GM21381 (cell line): ENCODE results near the gene MAP2K2.
"Not testable (repeated sequence)": the region's sequence is repeated elsewhere in the genome, so short reads cannot be mapped to it uniquely, and the experiment has no call there.

Source experiments
- ATAC-seq: cut with Tn5 transposase; IDR thresholded peaks from one replicate; pipeline ENCODE4 v1.9.1; 2021; ENCODE audit warnings: mild to moderate bottlenecking, moderate library complexity; ENCODE audit not compliant: unreplicated experiment

MAP2K2 gene

DNA sequence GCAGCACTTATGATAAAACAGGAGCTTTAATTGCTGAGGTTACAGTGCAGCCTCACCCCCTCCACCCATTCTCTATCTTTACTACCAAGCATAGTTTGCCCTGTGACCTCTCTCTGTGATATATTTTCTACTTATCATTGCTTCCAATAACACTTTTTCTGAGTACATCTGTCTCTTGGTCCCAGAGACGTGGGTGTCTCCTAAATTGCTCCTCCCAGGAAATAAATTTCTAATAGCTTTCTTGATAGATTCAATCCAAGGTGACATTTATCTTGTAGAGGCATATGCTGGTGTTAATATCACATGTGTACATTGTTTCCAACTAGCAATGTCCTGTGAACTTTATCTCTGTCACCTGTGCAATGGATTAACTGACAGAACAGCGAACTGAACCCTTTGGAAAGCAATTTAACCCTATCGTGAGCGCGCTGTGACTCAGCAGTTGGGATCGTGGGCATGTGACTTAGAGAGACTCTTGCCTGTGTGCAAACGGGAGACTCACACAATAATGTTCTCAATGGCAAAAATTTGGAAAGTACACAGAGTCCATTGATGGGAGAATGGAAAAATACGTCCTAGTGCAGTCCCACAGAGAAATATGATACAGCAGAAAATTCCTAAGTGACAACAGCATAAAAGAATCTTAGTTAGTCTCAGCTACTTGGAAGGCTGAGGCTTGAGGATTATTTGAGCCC is 7.0 kb upstream of the MAP2K2 start:
- ATAC-seq = no peak

DNA sequence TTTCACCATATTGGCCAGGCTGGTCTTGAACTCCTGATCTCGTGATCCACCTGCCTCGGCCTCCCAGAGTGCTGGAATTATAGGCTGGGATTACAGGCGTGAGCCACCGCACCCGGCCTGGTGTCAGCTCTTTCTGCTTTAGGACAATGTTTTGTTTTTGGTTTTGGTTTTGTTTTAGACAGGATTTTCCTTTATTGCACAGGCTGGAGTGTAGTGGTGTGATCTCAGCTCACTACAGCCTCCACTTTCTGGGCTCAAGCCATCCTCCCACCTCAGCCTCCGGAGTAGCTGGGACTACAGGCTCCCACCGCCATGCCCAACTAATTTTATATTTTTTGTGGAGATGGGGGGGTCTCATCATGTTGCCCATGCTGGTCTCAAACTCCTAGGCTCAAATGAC is 5.1 kb upstream of the MAP2K2 start:
- ATAC-seq = not testable (repeated sequence)

DNA sequence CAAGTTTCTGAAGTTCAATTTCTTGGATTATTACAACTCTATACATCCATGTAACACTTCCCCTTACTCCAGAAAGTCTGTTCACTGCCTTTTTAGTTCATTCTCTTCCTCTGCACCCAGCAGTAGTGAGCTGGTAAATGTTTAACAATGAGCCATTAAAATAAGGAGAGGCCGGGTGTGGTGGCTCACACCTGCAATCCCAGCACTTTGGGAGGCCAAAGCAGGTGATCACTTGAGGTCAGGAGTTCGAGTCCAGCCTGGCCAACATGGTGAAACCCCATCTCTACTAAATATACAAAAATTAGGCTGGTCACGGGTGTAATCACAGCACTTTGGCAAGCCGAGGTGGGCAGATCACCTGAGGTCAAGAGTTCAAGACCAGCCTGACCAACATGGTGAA is 3.4 kb upstream of the MAP2K2 start:
- not testable (repeated sequence) for ATAC-seq

DNA sequence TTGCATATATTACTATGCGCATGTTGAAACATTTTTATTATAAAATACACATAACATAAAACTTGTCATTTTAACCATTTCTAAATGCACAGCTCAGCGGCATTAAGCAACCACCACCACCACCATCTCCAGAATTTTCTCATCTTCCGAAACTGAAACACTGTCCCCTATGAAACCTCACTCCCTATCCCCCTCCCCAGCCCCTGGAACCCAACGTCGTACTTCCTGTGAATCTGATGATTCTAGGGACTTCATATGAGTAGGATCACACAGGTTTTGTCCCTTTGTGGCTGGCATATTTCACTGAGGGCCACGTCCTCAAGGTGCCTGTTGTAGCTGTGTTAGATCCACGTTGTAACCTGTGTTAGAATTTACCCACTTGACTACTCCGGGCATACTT is 716 bp upstream of the MAP2K2 start:
- ATAC-seq = no peak

DNA sequence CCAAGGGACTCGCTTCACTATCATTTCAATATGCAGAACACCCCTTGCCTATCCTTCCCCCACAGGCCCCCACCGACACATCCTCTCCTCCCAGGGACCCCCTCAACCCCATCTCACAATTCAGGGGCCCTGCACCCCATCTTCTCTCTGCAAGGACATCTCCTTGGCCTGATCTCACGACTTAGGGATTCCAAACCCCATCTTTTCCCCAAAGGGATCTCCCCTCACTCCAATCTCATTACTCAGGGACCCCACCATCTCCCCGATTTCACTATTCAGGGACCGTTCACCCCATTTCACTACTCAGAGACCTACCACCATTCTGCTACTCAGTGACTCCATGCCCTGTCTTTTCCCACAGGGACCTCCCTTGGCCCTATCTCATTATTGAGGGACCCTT is 1.4 kb downstream of the MAP2K2 start:
- no peak for ATAC-seq

DNA sequence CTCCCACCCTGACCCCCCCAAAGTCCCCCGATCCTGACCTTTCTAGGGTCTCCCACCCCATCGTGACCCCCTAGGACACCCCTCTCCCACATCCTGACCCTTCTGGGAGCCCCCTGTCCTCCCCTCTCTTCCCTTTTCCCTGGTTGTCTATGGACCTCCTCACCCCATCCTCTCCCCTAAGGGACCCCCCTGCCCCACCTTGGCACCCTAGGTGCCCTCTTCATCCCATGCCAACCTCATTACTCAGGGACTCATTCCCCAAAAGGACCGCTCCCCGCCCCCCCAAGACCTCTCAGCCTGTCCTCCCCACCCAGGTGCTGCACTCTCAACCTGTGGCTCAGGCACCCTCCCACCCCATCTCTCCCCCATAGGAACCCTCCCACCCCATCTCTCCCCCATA is 2.1 kb downstream of the MAP2K2 start:
- no peak for ATAC-seq

DNA sequence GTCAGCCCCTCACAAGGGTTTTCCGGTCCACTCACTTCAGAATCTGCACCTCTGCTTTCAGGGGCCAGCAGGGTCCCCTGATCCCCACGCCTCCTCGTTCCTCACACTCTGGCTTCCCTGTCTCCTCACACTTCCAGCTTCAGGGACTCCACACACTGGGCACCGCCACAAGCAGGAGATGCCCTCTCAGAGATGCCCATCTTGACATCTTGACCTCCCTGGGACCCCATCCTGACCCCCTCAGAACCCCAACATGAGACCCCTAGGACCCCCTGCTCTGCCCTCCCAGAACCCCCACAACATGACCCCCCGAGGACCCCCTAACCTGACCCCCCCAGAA is 2.7 kb downstream of the MAP2K2 start:
- ATAC-seq = no peak

DNA sequence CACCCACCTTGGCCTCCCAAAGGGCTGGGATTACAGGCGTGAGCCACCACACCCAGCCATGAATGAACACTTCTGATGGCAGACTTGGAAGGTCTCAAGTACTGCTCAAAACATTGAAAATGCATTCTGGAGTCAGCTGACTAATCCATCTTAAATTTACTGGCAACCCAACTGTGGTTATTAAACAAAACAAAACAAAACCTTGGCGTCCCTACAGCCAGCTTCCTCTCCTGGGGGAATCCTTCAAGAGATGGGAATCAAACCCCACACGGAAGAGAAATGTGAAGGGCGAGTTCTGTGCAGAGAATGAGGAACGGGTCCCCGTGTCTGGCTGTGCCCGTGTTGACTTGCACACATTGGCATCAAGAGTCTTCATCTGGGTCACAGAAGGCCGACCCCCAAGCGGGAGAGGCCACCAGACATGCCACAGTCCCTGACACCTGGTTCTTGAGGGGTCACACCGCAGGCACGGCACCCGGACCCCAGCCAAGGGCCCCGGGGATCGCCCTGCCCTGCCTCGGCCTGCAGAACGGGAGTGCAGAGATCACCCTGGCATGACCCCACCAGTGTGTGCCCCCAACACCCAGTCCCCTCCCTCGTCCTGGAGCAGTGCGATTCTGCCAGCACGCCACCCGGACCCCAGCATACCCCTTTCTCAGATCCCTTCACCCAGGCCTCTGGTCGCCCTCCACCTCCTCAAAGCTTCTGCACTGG is 3.2 kb downstream of the MAP2K2 start:
- ATAC-seq = no peak

DNA sequence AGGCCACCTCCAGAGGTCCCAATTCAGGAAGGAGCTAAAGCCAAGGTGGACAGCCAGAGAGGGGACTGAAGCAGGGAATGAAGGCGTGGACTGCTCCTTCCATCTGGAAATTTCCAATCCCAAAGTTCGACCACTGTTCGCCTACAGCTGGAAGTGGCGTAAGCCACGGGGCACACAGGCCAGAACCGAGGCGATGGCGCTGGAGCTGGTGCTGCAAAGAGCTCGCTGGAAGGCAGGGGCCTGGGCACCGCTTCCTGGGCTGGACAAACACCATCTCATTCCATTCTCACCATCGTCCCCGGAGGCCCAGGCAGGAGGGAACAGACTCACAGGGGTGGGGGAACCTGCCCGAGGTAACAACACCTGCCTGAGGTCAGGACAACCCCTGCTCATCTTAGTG is 4.2 kb downstream of the MAP2K2 start:
- no peak for ATAC-seq

DNA sequence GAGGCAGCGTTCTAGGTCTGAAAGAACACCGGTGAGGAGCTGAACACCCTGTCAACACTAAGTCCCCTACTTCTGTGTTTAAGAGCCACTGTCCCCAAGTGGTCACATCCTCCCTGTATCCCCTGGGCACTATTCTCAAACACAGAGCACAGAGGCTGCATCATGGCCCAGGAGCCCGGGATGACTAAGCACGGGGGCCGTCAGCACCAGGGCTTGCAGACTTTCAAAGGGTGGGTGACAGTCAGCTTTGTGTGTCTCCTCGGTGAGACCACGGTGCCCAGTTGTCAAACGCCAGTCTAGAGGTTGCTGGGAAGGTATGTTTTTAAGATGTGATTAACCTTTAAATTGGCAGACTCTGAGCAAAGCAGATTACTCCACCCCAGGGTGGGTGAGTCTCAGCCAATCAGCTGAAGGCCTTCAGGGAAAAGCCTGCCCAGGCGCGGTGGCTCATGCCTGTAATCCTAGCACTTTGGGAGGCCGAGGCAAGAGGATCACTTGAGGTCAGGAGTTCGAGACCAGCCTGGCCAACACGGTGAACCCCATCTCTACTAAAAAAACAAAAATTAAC is 8.0 kb downstream of the MAP2K2 start:
- ATAC-seq = no peak

DNA sequence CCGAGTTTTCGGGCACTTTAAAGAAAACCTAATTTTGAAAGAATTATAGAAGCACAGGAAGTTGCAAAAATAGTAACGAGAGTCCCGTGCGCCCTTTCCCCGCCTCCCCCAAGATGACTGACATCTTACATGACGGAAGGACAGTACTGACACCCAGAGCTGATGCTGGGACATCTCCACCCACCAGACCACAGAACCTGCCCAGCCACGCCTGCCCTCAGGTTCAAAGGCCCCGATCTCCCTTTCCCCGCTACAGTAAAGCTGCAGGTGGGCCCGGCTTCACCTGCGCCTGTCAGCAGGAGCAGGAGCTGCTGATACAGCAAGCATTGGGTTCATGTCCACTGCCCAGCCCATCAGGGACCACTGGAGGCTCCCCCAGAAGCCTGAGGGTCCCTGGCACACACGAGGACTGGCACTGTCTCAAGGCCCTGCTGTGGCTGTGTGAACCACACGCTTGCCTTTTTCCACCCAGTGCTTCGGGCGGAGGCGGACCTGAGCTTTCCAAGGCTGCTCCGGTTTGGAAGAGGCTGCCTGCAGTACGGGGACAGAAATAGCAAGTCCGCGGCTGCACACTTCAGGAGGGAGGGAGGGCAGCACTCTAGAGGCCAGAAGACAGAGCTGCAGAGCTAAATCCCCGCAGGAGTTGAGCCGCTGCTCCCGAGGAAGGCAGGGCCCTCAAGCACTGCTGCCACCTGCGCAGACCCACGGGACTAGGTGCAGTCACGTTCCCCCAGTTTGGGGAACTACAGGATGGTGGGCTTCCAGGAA is 8.7 kb downstream of the MAP2K2 start:
- ATAC-seq = peak; percentile 75

DNA sequence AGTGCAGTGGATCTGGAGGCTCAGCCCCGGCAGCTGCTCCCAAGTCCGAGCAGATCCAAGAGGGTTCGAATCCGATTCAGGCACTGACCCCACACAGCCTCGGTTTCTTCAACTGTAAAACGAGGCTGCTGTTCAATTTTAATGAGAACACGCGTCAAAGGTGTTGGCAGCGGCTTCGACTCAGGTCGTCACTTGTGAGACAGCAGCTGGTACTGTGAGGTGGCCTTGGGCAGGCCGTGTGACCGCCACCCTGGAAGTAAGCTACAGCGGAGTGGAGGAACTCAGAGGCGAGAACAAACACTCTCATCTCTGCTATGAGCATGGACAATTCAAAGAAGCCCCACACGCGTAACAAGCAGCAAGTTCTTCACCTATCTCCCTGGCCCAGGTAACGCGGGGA is 9.7 kb downstream of the MAP2K2 start:
- no peak for ATAC-seq

DNA sequence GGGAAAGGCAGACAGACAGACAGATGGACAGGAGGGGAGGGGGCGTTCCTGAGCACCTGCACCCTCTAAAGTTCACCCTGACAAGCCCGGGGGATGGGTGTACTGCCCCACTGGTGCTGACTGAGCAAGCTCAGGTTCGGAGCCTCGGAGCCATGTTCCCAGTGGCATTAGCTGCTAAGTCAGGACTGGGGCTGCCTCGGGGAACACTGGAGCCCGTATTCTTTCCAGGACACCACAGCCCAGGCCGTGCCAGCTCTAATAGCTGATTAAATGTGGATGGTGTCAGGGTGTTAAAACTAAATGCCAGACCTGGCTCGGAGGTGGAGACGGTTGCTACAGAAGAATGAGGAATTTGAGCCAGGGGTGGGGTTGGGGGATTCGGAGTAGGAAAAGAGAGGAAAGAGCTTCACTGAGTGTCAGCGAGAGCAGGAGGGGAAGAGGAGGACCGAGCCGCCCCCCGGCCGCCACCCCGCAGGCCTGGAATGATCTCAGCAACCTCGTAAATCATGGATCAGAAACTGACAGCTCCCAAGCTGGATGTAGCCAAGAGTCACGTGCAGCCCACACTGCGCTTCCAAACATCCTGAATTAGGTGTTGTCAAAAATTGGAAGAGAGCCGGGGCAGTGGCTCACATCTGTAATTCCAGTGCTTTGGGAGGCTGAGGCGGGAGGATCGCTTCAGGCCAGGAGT is 10.4 kb downstream of the MAP2K2 start:
- ATAC-seq = no peak

DNA sequence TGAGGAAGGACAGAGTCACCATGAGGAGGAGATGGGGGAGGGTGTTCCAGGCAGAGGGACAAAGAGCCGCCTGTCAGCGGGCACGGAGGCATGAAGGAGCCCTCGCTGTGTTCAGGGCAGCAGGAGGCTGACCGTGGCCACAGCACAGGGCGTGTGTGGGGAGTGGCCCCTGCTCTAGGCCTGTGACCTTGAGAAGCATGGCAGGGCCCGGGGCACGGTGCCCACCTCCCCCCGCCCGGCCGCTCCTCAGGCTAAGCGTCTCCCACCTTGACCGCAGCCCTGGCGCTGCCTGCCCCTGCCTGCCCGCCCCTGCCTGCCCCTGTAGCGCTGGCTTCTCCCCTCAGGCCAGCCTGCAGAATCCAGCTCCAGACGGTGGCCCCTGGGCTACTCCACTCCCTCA is 11.6 kb downstream of the MAP2K2 start:
- no peak for ATAC-seq

DNA sequence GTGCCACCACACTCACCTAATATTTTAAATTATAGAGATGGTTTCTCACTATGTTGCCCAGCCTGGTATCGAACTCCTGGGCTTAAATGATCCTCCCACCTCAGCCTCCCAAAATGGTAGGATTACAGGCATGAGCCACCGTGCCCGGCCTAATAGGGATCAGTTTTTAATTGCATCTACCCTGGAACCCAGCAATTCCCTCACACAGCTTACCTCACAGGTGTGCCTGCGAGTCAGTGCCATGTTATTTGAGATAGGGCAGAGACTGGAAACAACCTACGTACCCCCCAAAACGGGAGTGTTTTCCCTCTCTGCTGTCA is 14.3 kb downstream of the MAP2K2 start:
- ATAC-seq = no peak

DNA sequence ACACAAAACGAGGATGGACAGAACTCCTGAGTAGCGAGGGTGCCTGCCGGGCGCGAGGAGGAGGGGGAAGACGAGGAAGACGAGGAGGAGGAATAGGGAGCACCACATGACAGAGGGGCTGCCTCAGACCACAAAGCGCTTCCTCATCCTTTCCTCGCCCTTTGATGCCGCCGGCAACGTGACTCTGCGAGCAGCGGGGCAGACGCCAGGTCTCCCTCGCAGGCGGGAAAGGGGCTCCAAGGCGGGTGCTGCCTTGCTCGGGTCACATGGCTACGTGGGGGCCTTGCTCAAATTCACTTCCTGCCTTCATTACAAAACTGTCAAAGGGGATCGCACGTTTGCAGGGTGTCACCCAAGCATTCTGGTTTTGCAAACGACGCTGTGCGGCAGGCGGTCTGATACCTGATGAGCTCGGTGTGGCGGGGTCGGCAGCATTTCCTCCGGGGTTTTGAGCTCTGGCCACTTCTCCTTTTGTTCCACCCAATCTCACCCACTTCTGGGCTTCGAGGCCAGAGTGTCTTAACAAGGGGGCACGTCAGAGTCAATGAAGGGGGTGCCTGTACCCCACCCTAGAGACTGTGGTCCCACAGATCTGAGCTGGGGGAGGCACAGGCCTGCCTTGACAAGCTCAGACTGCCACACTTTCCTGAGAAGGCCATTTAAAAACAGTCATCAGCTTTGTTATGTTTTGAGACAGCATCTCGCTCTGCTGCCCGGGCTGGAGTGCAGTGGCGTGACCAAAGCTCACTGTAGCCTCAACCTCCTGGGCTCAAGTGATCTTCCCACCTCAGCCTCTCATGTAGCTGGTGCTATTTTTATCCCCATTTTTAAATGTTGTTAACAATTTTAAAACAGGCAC is 14.9 kb downstream of the MAP2K2 start:
- ATAC-seq = peak; percentile 58

DNA sequence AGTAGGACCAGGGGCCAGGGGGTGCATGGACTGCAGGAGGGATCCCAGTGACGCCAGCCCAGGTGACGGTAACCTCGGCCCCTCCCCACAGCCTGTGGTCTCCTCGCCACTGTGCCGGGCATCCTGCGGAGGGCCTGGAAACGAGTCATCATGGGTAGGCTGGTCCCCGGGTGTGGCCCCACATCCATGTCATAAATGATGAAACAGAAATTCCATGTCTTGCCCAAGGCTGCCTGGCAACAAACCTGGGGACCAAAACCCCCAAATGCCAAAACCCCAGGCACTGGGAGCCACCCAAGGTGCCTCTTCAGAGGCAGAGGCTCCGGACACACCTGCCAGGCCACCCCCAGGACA is 20.9 kb downstream of the MAP2K2 start:
- ATAC-seq = no peak

DNA sequence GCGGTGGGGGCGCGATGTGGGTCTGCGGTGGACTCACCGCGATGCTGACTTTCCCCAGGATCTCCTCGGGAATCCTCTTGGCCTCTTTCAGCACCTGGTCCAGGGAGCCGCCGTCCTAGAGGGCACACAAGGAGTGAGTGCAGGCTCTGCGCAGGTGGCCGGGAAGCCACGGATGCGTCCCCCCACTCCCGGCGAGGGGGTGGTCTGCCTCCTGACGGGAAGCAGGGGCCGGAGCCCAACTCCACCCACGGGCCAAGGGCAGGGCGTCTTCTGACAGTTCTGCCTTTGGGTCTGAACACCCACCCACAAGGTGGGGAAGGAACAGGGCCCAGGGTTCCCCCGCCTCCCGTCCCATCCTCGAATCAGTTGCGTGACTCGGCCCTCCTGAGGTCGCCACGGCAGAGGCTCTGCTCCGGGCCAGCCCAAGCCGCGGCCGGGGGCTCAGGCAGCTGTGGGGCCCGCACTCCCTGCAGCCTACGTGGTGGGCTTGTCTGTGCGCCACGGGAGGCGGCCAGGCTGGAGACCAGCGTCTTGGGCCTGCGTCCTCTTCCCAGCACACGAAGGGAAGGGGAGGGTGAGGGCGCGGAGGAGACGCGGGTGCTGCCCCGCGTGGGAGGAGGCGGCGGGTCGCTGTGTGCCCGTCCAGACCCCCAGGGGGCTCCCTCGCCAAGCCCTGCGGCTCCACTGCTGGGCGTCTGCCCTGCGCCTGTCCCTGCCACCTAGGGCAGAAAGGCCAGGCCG is 21.4 kb downstream of the MAP2K2 start:
- ATAC-seq = no peak

DNA sequence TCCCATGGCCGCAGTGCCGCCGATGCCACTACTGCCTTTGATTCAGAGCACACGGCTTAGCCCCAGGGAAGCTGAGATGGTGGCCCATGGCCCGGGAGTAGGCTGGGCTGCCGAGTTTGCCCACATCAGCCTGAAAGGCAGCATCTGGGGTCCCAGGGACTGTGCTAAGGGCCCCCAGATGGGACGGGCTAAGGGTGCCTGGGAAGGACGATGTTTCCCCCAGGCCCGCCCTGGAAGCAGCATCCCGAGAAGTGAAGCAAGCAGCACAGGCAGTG is 22.5 kb downstream of the MAP2K2 start:
- ATAC-seq = no peak
